Keratinocyte (primary cell): ENCODE data around the gene AP1S3. TPM values are rescaled to one million over a fixed set of nuclear protein-coding genes. Genes with fewer than 3 reads are reported as not detected.

Experiments
- DNase-seq: peaks from one replicate; pipeline ENCODE4 v3.0.0-alpha.2; 2011; ENCODE audit warnings: low read depth, missing footprints, low spot score
- FAIRE-seq: peaks from 2 replicates; lab custom pipeline; 2011; peaks lifted over from hg19 to GRCh38; lab: Jason Lieb, UNC
- H2AFZ ChIP-seq: 2 replicates; pipeline ENCODE4 v1.6.0; 2012; ENCODE audit warnings: low read length, control low read depth, inconsistent platforms; ENCODE audit not compliant: control insufficient read depth
- H3K27ac ChIP-seq: 2 replicates; pipeline ENCODE4 v1.5.1; 2011; ENCODE audit warnings: low read length; ENCODE audit not compliant: control insufficient read depth, insufficient read depth
- H3K27me3 ChIP-seq: 3 replicates; pipeline ENCODE4 v1.6.0; 2011; ENCODE audit warnings: low read length; ENCODE audit not compliant: control insufficient read depth, insufficient read depth; ENCODE audit errors: extremely low read depth
- H3K36me3 ChIP-seq, 2 experiments: 2 replicates in 1 of 2; 3 replicates in 1 of 2; pipeline ENCODE4 v1.5.1; 2011; ENCODE audit warnings: low read length in 2 of 2, mild to moderate bottlenecking in 1 of 2; ENCODE audit not compliant: control insufficient read depth in 2 of 2, insufficient read depth in 2 of 2; ENCODE audit errors: extremely low read depth in 1 of 2
- H3K4me1 ChIP-seq: 3 replicates; pipeline ENCODE4 v1.5.1; 2011; ENCODE audit warnings: low read length; ENCODE audit not compliant: control insufficient read depth, insufficient read depth; ENCODE audit errors: extremely low read depth
- H3K4me2 ChIP-seq: 3 replicates; pipeline ENCODE4 v1.6.0; 2011; ENCODE audit warnings: low read depth, low read length; ENCODE audit not compliant: control insufficient read depth, insufficient read depth; ENCODE audit errors: extremely low read depth
- H3K4me3 ChIP-seq, 3 experiments: fragments of 200-600 bp in 1 of 3; sonication (generic) in 1 of 3; 2 replicates in 2 of 3; 3 replicates in 1 of 3; pipeline ENCODE4 v1.5.1; 2011 to 2016; ENCODE audit warnings: low read length in 3 of 3, mild to moderate bottlenecking in 3 of 3, control low read depth in 2 of 3, inconsistent platforms in 1 of 3, low read depth in 1 of 3, mixed read lengths in 1 of 3, mixed run types in 1 of 3, moderate library complexity in 1 of 3; ENCODE audit not compliant: control insufficient read depth in 2 of 3, insufficient read depth in 2 of 3; ENCODE audit errors: extremely low read depth in 1 of 3
- H3K79me2 ChIP-seq: 2 replicates; pipeline ENCODE4 v1.6.0; 2012; ENCODE audit warnings: low read length; ENCODE audit not compliant: control insufficient read depth, insufficient read depth
- H3K9ac ChIP-seq: 3 replicates; pipeline ENCODE4 v1.6.0; 2011; ENCODE audit warnings: low read length; ENCODE audit not compliant: control insufficient read depth, insufficient read depth; ENCODE audit errors: extremely low read depth
- H3K9me1 ChIP-seq: 3 replicates; pipeline ENCODE4 v1.6.0; 2011; ENCODE audit warnings: low read length; ENCODE audit not compliant: control insufficient read depth, insufficient read depth; ENCODE audit errors: extremely low read depth
- H3K9me3 ChIP-seq: 2 replicates; pipeline ENCODE4 v1.5.1; 2012; ENCODE audit warnings: low read depth, low read length; ENCODE audit not compliant: control insufficient read depth
- H4K20me1 ChIP-seq: 3 replicates; pipeline ENCODE4 v1.6.0; 2011; ENCODE audit warnings: low read length; ENCODE audit not compliant: control insufficient read depth, insufficient read depth; ENCODE audit errors: extremely low read depth
- CTCF ChIP-seq, 3 experiments: IDR thresholded peaks in 1 of 3; conservative IDR thresholded peaks in 1 of 3; optimal IDR thresholded peaks in 1 of 3; 2 replicates in 2 of 3; 3 replicates in 1 of 3; pipeline versions ENCODE3 to v1.5.1; 2011; ENCODE audit warnings: low read length in 3 of 3, mild to moderate bottlenecking in 3 of 3, moderate library complexity in 2 of 3, control low read depth in 1 of 3, inconsistent platforms in 1 of 3; ENCODE audit not compliant: insufficient read depth in 2 of 3; ENCODE audit errors: extremely low read depth in 1 of 3
- EZH2 ChIP-seq: IDR thresholded peaks from one replicate; pipeline ENCODE4 v1.6.1; 2012; ENCODE audit warnings: inconsistent platforms, mild to moderate bottlenecking, low read length, moderate library complexity
- dilution Hi-C: fragments of 300-500 bp; cut with MboI; formaldehyde crosslinking; loops from one replicate; pipeline ENCODE4 v1.7.0; 2020; ENCODE audit warnings: low sequenced_read_pairs; ENCODE audit not compliant: extremely low pct_ligation_motif_present
- polyA plus RNA-seq, 5 experiments: library from polyadenylated mRNA; depleted of rRNA in 3 of 5; stranded (reverse) in 3 of 5; stranded (forward) in 1 of 5; unstranded in 1 of 5; fragments of >200 nt; gene quantifications; 1 replicate in 1 of 5; 2 replicates in 3 of 5; 3 replicates in 1 of 5; pipeline versions ENCODE4 v1.2.1 to v1.2.3, GENCODE V29; 2011 to 2012; ENCODE audit warnings: missing spikeins in 2 of 5, low read depth in 1 of 5, low replicate concordance in 1 of 5

AP1S3 gene
- polyA plus RNA-seq, 1 donor (not counting 4 experiments of a cell fraction or from before 2014, with no cell fraction given), result 33.7 TPM

DNA sequence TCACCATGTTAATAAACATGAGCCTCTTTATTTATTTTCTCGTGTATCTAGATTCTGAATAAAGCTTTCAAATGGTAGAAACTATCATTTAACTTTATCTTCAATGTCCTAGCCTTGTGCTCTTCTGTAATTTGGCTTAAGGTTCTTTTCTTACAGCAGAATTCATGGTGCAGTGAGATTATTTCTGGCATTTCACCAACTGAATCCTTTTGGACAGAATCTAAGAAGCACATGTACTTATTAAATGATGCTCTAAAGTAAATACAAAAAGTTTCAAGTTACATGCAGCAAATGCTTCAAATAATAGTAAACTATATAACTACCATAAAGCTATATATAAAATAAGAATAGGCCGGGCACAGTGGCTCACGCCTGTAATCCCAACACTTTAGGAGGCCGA, 65.9 kb downstream of the AP1S3 start:
- no peak for FAIRE-seq
- no peaks in the 10 kb centered on the region for H3K79me2 ChIP-seq

GRCh38 chr2:223768179-223768578, 69.2 kb downstream of the AP1S3 start:
- FAIRE-seq (no peak), DNase-seq (no peak)
- H3K4me2 ChIP-seq, result no peak overlapping the region
- no peaks in the 10 kb centered on the region for H3K9me1 ChIP-seq
- no peaks in the 10 kb centered on the region for H3K9me3 ChIP-seq
- H3K4me1 ChIP-seq, result no peaks in the 10 kb centered on the region
- no peaks in the 10 kb centered on the region for H3K27me3 ChIP-seq
- no peak overlapping the region for H3K4me3 ChIP-seq
- no peak overlapping the region for H3K9ac ChIP-seq
- dilution Hi-C loops, result no loop called here
- H2AFZ ChIP-seq, result no peak overlapping the region
- H3K79me2 ChIP-seq, result no peaks in the 10 kb centered on the region
- H3K27ac ChIP-seq, result no peak overlapping the region
- no peaks in the 10 kb centered on the region for H4K20me1 ChIP-seq
- peaks cover 4 to 10% of the 10 kb centered on the region in 2 experiments for H3K36me3 ChIP-seq
- TF ChIP-seq CTCF (optimal IDR thresholded peaks at IDR 0.05 in 1 of 3, IDR thresholded peaks at IDR 0.05 in 1 of 3, conservative IDR thresholded peaks at IDR 0.05 in 1 of 3; ENCODE audit: extremely low read depth in 1 of 3, insufficient read depth in 2 of 3, low read length in 3 of 3) (no peak), EZH2 (no peak)

More for the DNA sequence above, 65.9 kb downstream of the AP1S3 start:
- dilution Hi-C loops, result no loop called here
- Histone ChIP-seq H3K27me3 (no peaks in the 10 kb centered on the region), H3K4me1 (no peaks in the 10 kb centered on the region), H2AFZ (no peak overlapping the region), H4K20me1 (no peaks in the 10 kb centered on the region), H3K9me3 (no peaks in the 10 kb centered on the region), H3K4me3 (no peak overlapping the region), H3K4me2 (no peak overlapping the region), H3K36me3 (peaks cover 11 to 18% of the 10 kb centered on the region in 2 experiments), H3K9ac (no peak overlapping the region), H3K9me1 (no peaks in the 10 kb centered on the region), H3K27ac (no peak overlapping the region)
- TF ChIP-seq CTCF (optimal IDR thresholded peaks at IDR 0.05 in 1 of 3, IDR thresholded peaks at IDR 0.05 in 1 of 3, conservative IDR thresholded peaks at IDR 0.05 in 1 of 3; ENCODE audit: extremely low read depth in 1 of 3, insufficient read depth in 2 of 3, low read length in 3 of 3), result no peak
- no peak for TF ChIP-seq EZH2
- no peak for DNase-seq
